GM10266 (cell line): ENCODE measurements around the gene CHRNA5.
"Not testable (repeated sequence)": the region's sequence is repeated elsewhere in the genome, so short reads cannot be mapped to it uniquely, and the experiment has no call there.

Experiments
- DNase-seq: peaks from one replicate; pipeline ENCODE4 v3.0.0; 2012; ENCODE audit errors: extremely low spot score
- CTCF ChIP-seq: IDR thresholded peaks from 2 replicates; pipeline ENCODE4 v1.5.1; 2012; ENCODE audit warnings: mild to moderate bottlenecking, low read depth; ENCODE audit not compliant: control insufficient read depth, insufficient read depth; ENCODE audit errors: missing control alignments

CHRNA5 gene

DNA sequence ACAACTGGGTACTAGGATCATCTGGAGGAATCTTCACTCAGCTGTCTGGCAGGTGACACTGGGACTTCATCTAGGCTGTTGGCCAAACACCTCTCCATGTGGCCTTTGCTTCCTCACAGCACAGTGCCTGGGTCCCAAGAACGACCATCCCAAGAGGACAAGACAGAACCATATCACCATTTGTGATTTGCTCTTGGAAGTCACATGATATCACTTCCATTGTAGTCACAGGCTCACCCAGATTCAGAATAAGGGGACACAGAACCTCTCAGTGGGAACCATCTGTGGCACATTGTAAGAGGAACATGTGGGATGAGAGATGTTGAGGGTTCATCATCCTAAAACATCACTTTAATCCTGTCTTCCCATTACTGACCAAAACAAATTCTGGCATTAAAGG, 27.0 kb upstream of the CHRNA5 start:
- TF ChIP-seq CTCF, result no peak
- no peak for DNase-seq

- DNase-seq, result not testable (repeated sequence)
Measured at GRCh38 chr15:78539464-78540140, 25.7 kb upstream of the CHRNA5 start.

DNA sequence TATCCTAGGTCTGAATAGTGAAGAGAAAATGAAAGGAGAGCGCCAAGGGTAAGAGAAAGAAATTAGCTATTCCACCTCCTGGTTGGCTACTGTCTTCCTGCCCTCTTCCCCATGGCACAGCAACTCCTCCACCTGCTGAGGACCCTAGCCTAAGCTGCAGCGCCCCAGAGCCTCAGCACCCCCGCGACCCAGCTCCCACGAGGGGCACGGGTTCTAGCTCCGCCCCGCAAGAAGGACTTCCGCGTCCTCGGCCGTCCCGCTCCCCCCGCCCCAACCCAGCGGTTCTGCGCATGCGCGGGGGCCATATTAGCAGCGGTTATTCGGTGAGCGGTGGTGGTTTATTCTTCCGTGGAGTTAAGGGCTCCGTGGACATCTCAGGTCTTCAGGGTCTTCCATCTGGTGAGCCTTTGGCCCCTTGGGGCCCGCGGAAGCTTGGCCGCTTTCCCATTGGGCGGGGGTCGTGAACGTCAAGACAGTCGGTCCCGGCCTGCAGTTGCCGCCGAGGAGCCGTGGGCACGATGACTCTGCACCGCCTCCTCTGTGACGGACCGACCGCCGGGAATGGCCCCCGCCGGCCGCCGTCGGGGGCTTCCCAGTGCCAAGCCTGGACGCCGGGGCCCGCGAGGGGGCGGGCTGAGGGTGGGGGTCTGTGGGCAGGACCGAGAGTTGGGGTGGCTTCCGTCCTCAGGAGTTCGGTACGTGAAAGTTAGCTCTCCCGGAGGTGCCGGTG, 25.0 kb upstream of the CHRNA5 start, which contains the start of gene PSMA4:
Gene PSMA4, plus strand, starts transcription at position 304 of the 730 bp plus-strand sequence. CDS start 1,484 bp downstream, outside the sequence.
- TF ChIP-seq CTCF, result no peak
- DNase-seq, result peak; percentile 93

- DNase-seq, result peak; percentile 41
- no peak for TF ChIP-seq CTCF
Measured at GRCh38 chr15:78540871-78541743, 24.2 kb upstream of the CHRNA5 start.

GRCh38 chr15:78541744-78542034, 23.6 kb upstream of the CHRNA5 start:
- TF ChIP-seq CTCF, result no peak
- DNase-seq, result no peak

DNA sequence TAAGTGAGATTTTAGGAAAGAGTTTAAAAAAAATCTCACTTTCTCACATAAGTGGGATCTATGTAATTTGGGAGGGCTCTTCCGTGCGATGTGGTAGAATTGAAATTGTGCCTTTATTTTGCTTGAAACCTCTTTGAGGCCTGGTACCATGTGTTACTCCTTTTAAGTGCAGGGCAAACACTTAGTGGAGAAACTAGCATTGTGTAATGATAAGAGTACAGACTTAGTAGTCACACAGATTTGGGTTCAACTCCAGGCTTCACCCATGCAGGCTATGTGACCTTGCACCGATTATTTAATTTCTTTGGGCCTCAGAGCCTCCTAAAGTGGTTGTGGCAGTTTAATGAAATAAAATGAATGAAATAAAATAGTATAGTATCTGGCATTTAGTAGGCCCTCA, 22.7 kb upstream of the CHRNA5 start:
- no peak for DNase-seq
- no peak for TF ChIP-seq CTCF

DNA sequence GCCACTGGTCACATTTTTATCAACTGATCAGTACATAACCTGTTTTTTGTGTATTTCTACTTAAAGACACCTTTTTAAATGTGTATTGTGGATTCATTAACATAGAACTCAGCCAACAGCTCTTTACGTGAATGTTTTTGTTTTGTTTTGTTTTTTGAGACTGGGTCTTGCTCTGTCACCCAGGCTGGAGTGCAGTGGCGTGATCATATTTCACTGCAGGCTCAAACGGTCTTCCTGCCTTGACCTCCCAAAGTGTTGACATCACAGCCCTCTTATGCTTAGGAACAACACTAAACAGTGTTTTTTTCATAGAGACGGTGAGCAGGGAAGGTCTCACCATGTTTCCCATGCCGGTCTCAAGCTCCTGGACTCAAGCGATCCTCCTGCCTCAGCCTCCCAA, 15.1 kb upstream of the CHRNA5 start:
- DNase-seq, result no peak
- no peak for TF ChIP-seq CTCF
